Endothelial cell of umbilical vein (primary cell): ENCODE results near the gene KCNK13.

ENCODE experiments used
- CTCF ChIP-seq, 2 donors: IDR thresholded peaks; 1 replicate in 1 of 2; 2 replicates in 1 of 2; pipeline ENCODE4 v1.5.1; 2011; ENCODE audit warnings: low read length in 2 of 2, mild to moderate bottlenecking in 2 of 2, moderate library complexity in 2 of 2, control low read depth in 1 of 2, inconsistent platforms in 1 of 2, low read depth in 1 of 2; ENCODE audit not compliant: insufficient read depth in 1 of 2; ENCODE audit errors: extremely low read depth in 1 of 2
- EZH2 ChIP-seq: IDR thresholded peaks from 2 replicates; pipeline ENCODE4 v1.6.1; 2012; ENCODE audit warnings: borderline replicate concordance, low read depth, mild to moderate bottlenecking, moderate library complexity, low read length, inconsistent platforms; ENCODE audit not compliant: severe bottlenecking
- JUN ChIP-seq: IDR thresholded peaks from 2 replicates; pipeline ENCODE4 v1.6.1; 2011; ENCODE audit warnings: borderline replicate concordance, low read depth; ENCODE audit not compliant: insufficient read length, insufficient read depth
- MAX ChIP-seq: IDR thresholded peaks from 2 replicates; pipeline ENCODE4 v1.6.1; 2011; ENCODE audit not compliant: insufficient read depth, insufficient read length
- POLR2A ChIP-seq: IDR thresholded peaks from 2 replicates; pipeline ENCODE4 v1.6.1; 2012; ENCODE audit warnings: low read depth, mild to moderate bottlenecking, control low read depth, low read length
- POLR2AphosphoS5 ChIP-seq: IDR thresholded peaks from 2 replicates; pipeline ENCODE4 v1.6.1; 2012; ENCODE audit warnings: low read depth, mild to moderate bottlenecking, control low read depth, low read length, moderate library complexity; ENCODE audit not compliant: insufficient read depth

- TF ChIP-seq CTCF (IDR thresholded peaks at IDR 0.05; ENCODE audit: extremely low read depth in 1 of 2, insufficient read depth in 1 of 2, low read depth in 1 of 2, low read length in 2 of 2) = no peak
- TF ChIP-seq POLR2A = no peak
- TF ChIP-seq EZH2 = no peak
- TF ChIP-seq POLR2AphosphoS5 = no peak
- no peak for TF ChIP-seq MAX
- TF ChIP-seq JUN = no peak
Measured at GRCh38 chr14:90079576-90079975, 17.8 kb downstream of the KCNK13 start.
